ENCODE results near the gene PHACTR3. TPM values are rescaled to one million over a fixed set of nuclear protein-coding genes. Genes with fewer than 3 reads are reported as not detected.
"Not testable (repeated sequence)": the region's sequence is repeated elsewhere in the genome, so short reads cannot be mapped to it uniquely, and the experiment has no call there.

The PHACTR3 gene
- 0.13 TPM for polyA plus RNA-seq (2013, experiment 1 of 2)
- 0.11 TPM for polyA plus RNA-seq (2013, experiment 2 of 2)

DNA sequence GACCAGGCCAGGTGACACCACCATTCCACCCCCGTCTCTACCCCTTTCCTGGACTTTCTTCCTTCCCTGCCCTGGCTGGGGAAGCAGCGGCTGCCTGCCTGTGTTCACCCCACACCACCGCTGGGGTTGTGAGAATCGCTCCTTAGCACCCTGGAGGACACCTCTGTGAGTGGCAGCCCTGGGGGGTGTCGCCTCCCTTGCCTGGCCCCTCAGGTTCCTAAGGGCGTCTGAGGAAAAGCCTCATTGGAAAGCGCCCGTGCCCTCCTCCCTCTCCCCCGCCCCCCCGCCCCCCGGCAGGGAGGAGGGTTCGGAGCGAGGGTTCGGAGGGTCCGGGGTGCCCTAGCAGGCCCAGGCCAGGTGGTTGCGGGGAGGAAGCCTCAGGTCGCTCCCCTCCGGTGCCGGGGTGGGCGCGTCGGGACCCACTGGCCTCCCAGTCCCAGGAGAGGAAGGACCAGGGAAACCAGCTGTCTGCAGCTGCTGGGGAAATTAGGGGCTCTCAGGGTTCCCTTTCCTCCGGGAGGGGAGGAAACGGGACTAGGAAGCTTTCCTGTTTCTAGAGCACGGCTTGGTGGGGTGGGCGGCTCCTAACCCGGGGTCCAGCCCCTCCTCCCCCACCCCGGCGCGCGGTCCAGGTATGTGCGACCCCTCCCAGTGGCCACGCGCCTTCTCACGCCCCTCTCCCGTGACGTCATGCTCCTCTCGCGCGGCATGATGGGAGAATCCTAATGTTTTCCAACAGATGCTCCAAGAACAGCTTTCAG is at the start of gene PHACTR3:
Gene PHACTR3, plus strand, starts transcription at position 760 of the 761 bp plus-strand sequence. CDS start 475 bp downstream, outside the sequence.
- H3K4me2 ChIP-seq (ENCODE audit: low read length), result no peak within 1 kb of the TSS
- H3K79me2 ChIP-seq (ENCODE audit: control insufficient read depth, insufficient read depth, low read length), result no peaks in the 10 kb centered on the region
- H3K56ac ChIP-seq (ENCODE audit: low read length), result no peak within 1 kb of the TSS
- no peak within 1 kb of the TSS for H3K27ac ChIP-seq (ENCODE audit: low read depth, low read length)
- H3K27me3 ChIP-seq (ENCODE audit: insufficient read depth, low read length, poor library complexity), result peaks cover 20% of the 10 kb centered on the region
- no peaks in the 10 kb centered on the region for H3K79me1 ChIP-seq (ENCODE audit: low read length)
- H4K5ac ChIP-seq (ENCODE audit: low read length), result no peak within 1 kb of the TSS
- DNase-seq, result peak; percentile 21
- no peak within 1 kb of the TSS for H3K4ac ChIP-seq (ENCODE audit: low read depth, low read length)
- no peaks in the 10 kb centered on the region for H3K36me3 ChIP-seq (ENCODE audit: control insufficient read depth, insufficient read depth, low read length)
- no peak within 1 kb of the TSS for H3K4me3 ChIP-seq (ENCODE audit: low read length)
- no peak within 1 kb of the TSS for H4K8ac ChIP-seq (ENCODE audit: low read depth, low read length)
- H2BK5ac ChIP-seq (ENCODE audit: low read length), result no peak within 1 kb of the TSS
- H3K9ac ChIP-seq (ENCODE audit: low read length), result no peak within 1 kb of the TSS
- no peak within 1 kb of the TSS for H2BK15ac ChIP-seq (replicated peaks; ENCODE audit: low read depth)
- no peak within 1 kb of the TSS for H2AK5ac ChIP-seq (ENCODE audit: low read length)
- no peak within 1 kb of the TSS for H2BK120ac ChIP-seq (ENCODE audit: low read depth, low read length)
- no CpG with 5 or more reads among the region's 40 CpGs for WGBS (ENCODE audit: extremely low coverage, insufficient coverage, low lambda C conversion rate)
- no peak within 1 kb of the TSS for H3K23ac ChIP-seq (ENCODE audit: low read length)
- H3K18ac ChIP-seq (ENCODE audit: low read length), result no peak within 1 kb of the TSS
- no peaks in the 10 kb centered on the region for H3K4me1 ChIP-seq (ENCODE audit: control insufficient read depth, low read depth, low read length)

DNA sequence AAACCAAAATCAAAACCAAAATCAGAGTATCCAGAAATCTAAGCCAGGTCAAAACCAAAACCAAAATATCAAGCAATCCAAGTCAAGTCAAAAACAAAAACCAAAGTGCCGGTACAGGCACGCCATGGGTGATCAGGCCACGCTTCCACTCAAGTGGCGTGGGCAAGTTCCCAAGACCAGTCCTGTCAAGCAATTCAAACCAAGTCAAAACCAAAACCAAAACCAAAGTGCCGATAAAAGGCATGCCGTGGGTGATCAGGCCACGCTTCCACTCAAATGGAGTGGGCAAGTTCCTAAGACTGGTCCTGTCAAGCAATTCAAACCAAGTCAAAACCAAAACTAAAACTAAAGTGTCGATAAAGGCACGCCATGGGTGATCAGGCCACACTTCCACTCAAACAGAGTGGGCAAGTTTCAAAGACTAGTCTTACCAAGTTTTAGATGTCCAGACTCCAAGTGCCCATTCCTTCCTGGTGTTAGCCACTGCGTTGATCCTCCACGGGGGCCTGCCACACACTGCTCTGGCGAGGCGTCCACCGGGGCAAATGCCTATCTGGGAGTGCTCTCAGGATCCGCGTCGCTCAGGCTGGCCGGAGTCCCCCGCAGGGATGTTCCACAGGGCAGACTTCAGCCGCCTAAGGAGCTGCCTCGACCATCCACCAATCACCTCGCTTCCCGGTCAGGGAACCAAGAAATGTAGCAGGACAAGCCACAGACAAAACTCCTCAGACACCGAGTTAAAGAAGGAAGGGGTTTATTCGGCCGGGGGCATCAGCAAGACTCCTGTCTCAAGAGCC is 46.4 kb upstream of the PHACTR3 start:
- not testable (repeated sequence) for H2BK15ac ChIP-seq (replicated peaks; ENCODE audit: low read depth); H3K4me3 ChIP-seq (ENCODE audit: low read length); H2BK120ac ChIP-seq (ENCODE audit: low read depth, low read length); H3K56ac ChIP-seq (ENCODE audit: low read length); H2AK5ac ChIP-seq (ENCODE audit: low read length); H4K8ac ChIP-seq (ENCODE audit: low read depth, low read length); H4K5ac ChIP-seq (ENCODE audit: low read length); H3K4me2 ChIP-seq (ENCODE audit: low read length); H3K79me1 ChIP-seq (ENCODE audit: low read length); H3K79me2 ChIP-seq (ENCODE audit: control insufficient read depth, insufficient read depth, low read length); H3K27ac ChIP-seq (ENCODE audit: low read depth, low read length); H2BK5ac ChIP-seq (ENCODE audit: low read length); H3K23ac ChIP-seq (ENCODE audit: low read length); H3K36me3 ChIP-seq (ENCODE audit: control insufficient read depth, insufficient read depth, low read length); H3K18ac ChIP-seq (ENCODE audit: low read length); H3K4me1 ChIP-seq (ENCODE audit: control insufficient read depth, low read depth, low read length); H3K4ac ChIP-seq (ENCODE audit: low read depth, low read length); H3K9ac ChIP-seq (ENCODE audit: low read length); H3K27me3 ChIP-seq (ENCODE audit: insufficient read depth, low read length, poor library complexity); DNase-seq
- WGBS (ENCODE audit: extremely low coverage, insufficient coverage, low lambda C conversion rate), result no CpG with 5 or more reads among the region's 26 CpGs

DNA sequence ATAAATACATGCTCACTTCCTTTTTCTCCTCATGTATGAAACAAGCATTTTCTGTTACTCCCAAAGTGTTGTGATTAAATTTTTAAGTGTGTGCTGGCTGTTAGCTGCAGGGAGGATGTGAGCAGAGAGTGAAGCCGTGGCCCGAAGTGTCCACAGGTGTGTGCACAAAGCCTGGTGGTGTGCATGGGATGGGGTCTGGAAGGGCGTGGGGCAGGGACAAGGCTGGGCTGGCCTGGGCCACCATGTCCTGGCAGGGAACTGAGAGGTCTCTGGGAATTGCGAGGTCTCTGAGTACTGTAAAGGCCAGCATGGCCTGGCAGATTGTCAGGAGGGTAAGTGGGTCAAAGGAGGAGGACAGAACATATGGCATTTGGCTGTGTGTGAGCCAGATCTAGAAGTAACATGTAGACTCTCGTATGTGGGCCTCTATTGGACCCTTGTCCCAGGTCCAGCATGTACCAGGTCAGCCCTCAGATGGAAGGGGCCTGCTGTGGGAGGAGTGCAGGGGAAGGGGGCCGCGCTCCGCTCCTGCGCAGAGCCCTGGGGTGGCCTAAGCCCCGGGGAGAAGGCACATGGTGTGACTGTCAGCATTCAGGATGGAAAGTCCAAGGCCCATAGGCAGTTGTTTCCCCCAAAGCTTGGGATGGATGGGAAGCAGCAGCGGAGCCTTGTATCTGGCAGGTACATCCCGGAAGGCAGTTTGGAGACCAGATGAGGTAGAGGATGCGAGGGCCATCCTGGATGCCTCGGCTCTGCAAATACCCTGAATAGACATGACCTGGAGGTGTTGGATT is 45.1 kb upstream of the PHACTR3 start:
- Histone ChIP-seq H2BK5ac (ENCODE audit: low read length) (no peak overlapping the region), H2AK5ac (ENCODE audit: low read length) (no peak overlapping the region), H4K5ac (ENCODE audit: low read length) (no peak overlapping the region), H3K79me2 (ENCODE audit: control insufficient read depth, insufficient read depth, low read length) (no peaks in the 10 kb centered on the region), H2BK120ac (ENCODE audit: low read depth, low read length) (no peak overlapping the region), H3K27ac (ENCODE audit: low read depth, low read length) (no peak overlapping the region), H3K79me1 (ENCODE audit: low read length) (no peaks in the 10 kb centered on the region), H3K23ac (ENCODE audit: low read length) (no peak overlapping the region), H3K4me3 (ENCODE audit: low read length) (no peak overlapping the region), H3K4ac (ENCODE audit: low read depth, low read length) (no peak overlapping the region), H4K8ac (ENCODE audit: low read depth, low read length) (no peak overlapping the region), H3K18ac (ENCODE audit: low read length) (no peak overlapping the region), H3K4me2 (ENCODE audit: low read length) (no peak overlapping the region), H3K4me1 (ENCODE audit: control insufficient read depth, low read depth, low read length) (no peaks in the 10 kb centered on the region), H3K56ac (ENCODE audit: low read length) (no peak overlapping the region), H3K27me3 (ENCODE audit: insufficient read depth, low read length, poor library complexity) (no peaks in the 10 kb centered on the region), H3K36me3 (ENCODE audit: control insufficient read depth, insufficient read depth, low read length) (no peaks in the 10 kb centered on the region), H2BK15ac (replicated peaks; ENCODE audit: low read depth) (no peak overlapping the region), H3K9ac (ENCODE audit: low read length) (no peak overlapping the region)
- no CpG with 5 or more reads among the region's 14 CpGs for WGBS (ENCODE audit: extremely low coverage, insufficient coverage, low lambda C conversion rate)
- no peak for DNase-seq

DNA sequence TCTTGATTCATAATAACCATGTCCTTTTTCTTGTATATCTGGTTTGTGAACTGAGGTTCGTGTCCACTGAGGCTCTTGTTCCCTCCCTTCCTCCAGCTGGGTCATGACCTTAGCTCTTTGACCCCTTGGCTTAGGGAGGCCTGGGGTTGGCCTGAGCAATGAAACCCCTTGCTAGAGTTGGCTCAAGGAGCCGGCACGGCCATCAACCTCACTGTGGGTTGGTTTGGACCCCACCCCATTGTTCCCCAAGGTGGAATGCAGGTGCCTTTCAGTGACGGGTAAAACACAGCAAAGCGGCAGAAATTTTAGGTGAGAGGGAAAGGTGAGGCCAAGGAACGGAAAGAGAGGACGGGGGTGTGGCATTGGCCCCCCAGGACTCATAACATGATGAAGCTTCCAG is 44.5 kb upstream of the PHACTR3 start:
- no peak overlapping the region for H4K8ac ChIP-seq (ENCODE audit: low read depth, low read length)

DNA sequence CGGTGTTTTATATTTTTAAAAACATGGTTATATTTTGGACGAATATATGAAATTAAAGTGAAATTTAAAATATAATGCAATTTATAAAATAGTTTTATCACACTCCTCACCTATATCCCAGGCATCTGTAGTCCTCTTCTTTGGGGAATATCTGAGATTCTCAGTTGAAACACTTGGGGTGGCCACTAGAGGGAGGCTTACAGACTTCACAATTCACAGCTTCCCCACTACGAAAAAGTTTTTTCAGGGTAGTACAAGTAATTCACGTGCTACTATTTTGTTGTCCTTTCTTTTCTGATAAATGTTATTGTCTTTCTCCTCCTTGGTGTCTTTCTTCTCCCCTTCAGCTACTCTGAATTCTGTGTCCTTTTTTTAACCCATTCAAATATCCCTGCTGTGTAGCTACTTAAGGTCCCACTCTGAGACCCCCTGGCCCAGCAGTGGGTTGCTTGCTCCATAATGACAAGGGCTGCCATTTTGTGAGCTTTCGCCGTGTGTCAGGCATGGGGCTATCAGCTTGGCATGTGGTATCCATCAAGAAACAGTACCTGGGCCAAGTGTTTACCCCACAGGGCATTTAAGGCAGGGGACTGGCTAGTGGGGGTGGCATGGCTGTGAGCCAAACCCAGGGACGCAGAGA is 43.6 kb upstream of the PHACTR3 start:
- Histone ChIP-seq H3K4me3 (ENCODE audit: low read length) (no peak overlapping the region), H3K4me2 (ENCODE audit: low read length) (no peak overlapping the region), H3K56ac (ENCODE audit: low read length) (no peak overlapping the region), H2BK15ac (replicated peaks; ENCODE audit: low read depth) (no peak overlapping the region), H4K5ac (ENCODE audit: low read length) (no peak overlapping the region), H3K4me1 (ENCODE audit: control insufficient read depth, low read depth, low read length) (no peaks in the 10 kb centered on the region), H2BK120ac (ENCODE audit: low read depth, low read length) (no peak overlapping the region), H3K23ac (ENCODE audit: low read length) (no peak overlapping the region), H4K8ac (ENCODE audit: low read depth, low read length) (no peak overlapping the region), H3K9ac (ENCODE audit: low read length) (no peak overlapping the region), H3K18ac (ENCODE audit: low read length) (no peak overlapping the region), H3K4ac (ENCODE audit: low read depth, low read length) (no peak overlapping the region), H2BK5ac (ENCODE audit: low read length) (no peak overlapping the region), H3K79me1 (ENCODE audit: low read length) (no peaks in the 10 kb centered on the region), H3K36me3 (ENCODE audit: control insufficient read depth, insufficient read depth, low read length) (no peaks in the 10 kb centered on the region), H3K79me2 (ENCODE audit: control insufficient read depth, insufficient read depth, low read length) (no peaks in the 10 kb centered on the region), H3K27me3 (ENCODE audit: insufficient read depth, low read length, poor library complexity) (no peaks in the 10 kb centered on the region), H2AK5ac (ENCODE audit: low read length) (no peak overlapping the region), H3K27ac (ENCODE audit: low read depth, low read length) (no peak overlapping the region)
- no CpG with 5 or more reads among the region's 7 CpGs for WGBS (ENCODE audit: extremely low coverage, insufficient coverage, low lambda C conversion rate)
- peak; percentile 52 for DNase-seq

More for the DNA sequence above, 44.5 kb upstream of the PHACTR3 start:
- Histone ChIP-seq H3K27ac (ENCODE audit: low read depth, low read length) (no peak overlapping the region), H3K79me2 (ENCODE audit: control insufficient read depth, insufficient read depth, low read length) (no peaks in the 10 kb centered on the region), H4K5ac (ENCODE audit: low read length) (no peak overlapping the region), H3K9ac (ENCODE audit: low read length) (no peak overlapping the region), H3K4me1 (ENCODE audit: control insufficient read depth, low read depth, low read length) (no peaks in the 10 kb centered on the region), H3K23ac (ENCODE audit: low read length) (no peak overlapping the region), H3K36me3 (ENCODE audit: control insufficient read depth, insufficient read depth, low read length) (no peaks in the 10 kb centered on the region), H2BK15ac (replicated peaks; ENCODE audit: low read depth) (no peak overlapping the region), H2BK5ac (ENCODE audit: low read length) (no peak overlapping the region), H3K4me2 (ENCODE audit: low read length) (no peak overlapping the region), H3K4ac (ENCODE audit: low read depth, low read length) (no peak overlapping the region), H3K56ac (ENCODE audit: low read length) (no peak overlapping the region), H3K4me3 (ENCODE audit: low read length) (no peak overlapping the region), H2AK5ac (ENCODE audit: low read length) (no peak overlapping the region), H3K79me1 (ENCODE audit: low read length) (no peaks in the 10 kb centered on the region), H3K18ac (ENCODE audit: low read length) (no peak overlapping the region), H3K27me3 (ENCODE audit: insufficient read depth, low read length, poor library complexity) (no peaks in the 10 kb centered on the region), H2BK120ac (ENCODE audit: low read depth, low read length) (no peak overlapping the region)
- no peak for DNase-seq
- WGBS (ENCODE audit: extremely low coverage, insufficient coverage, low lambda C conversion rate), result no CpG with 5 or more reads among the region's 7 CpGs
